HuH-7.5 (cell line): ENCODE results near the gene HIBCH.
"Not testable (repeated sequence)": the region's sequence is repeated elsewhere in the genome, so short reads cannot be mapped to it uniquely, and the experiment has no call there.

Experiments used
- DNase-seq: peaks from one replicate; pipeline ENCODE4 v3.0.0; 2011; ENCODE audit warnings: low spot score

Gene HIBCH

DNA sequence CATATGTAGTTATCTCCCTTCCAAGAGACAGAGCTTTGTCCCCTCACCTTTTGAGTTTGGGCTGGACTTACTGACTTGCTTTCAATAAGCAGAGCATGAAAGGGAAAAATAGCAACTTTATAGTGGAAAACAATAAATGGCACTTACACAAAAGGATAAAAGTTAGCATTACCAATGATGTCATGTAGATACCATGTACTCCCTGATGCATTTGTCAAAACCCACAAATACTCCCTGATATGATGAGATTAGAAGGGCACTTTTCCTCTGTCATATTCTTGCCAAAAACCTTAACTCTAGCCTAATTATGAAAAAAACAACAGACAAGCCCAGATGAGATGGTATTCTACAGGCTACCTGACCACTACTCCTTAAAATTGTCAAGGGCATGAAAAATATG is 16.0 kb downstream of the HIBCH start:
- no peak for DNase-seq

DNA sequence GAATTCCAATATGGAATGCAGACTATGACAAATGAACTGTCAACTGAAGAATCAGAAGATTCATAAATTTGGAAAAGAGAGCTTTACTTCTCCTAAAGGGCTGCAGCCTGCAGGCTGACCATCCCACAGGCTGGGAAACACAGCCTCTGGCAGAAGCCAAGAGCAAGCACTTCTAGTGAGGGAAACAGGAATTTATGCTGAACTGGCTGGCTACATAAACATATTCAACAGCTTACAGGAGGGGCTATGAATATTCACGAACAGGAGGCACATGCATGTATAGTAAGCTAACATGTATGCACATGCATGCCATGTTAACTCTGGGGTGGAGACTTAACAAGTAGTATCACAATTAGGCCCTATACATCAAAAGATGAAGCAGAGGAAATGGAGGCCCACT is 17.6 kb downstream of the HIBCH start:
- no peak for DNase-seq

DNA sequence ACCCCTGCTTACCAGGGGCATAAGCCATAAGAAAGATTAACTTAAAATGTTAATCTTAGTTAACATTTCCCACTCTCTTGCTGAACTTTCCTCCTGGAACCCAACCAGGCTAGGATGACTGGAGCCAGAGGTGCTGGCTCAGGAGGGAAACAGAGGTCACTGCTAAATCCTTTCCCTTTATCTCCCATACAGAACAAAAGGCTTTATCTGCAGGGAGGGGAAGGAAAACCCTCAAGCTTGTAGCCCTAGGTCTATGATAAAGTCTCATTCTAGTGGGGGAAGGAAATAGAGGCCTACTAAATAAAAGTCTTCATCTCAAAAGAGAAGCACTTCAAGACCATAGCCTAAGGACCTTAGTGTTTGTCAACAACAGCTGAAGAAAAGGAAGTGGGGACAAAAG is 18.6 kb downstream of the HIBCH start:
- no peak for DNase-seq

GRCh38 chr2:190297880-190298279 is 21.7 kb downstream of the HIBCH start:
- DNase-seq = not testable (repeated sequence)

- no peak for DNase-seq
Observed at GRCh38 chr2:190283783-190284182, 35.8 kb downstream of the HIBCH start.

DNA sequence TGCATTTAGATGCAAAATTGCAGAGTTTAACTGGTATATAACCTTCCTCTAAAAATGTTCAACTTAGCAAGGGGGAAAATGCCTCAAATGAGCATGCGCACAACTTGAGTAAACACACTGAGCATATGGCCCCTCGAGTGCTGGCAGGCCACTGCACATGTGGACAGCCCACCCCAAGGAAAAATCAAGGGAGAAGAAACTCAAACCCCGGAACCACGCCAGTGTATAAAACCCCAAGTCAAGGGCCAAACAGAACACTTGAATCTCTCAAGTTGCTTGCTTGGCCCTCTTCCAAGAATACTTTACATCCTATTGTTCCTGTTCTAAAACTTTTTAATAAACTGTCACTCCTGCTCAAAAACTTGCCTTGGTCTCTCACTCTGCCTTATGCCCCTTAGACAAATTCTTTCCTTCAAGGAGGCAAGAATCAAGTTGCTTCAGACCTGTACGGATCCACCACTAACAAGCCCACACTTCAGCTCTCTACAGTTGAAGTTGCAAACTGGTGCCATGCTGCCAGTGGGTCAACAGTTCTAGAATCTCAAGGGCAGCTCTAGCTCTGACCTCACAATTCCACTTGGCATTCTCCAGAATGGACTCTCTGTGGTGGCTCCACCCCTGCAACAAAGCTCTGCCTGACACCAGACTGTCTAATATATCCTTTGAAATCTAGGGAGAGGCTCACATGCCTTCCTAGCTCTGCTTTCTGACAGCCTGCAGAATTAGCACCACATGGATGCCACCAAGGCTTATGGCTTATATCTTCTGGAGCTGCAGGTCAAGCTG is 38.9 kb downstream of the HIBCH start:
- no peak for DNase-seq

DNA sequence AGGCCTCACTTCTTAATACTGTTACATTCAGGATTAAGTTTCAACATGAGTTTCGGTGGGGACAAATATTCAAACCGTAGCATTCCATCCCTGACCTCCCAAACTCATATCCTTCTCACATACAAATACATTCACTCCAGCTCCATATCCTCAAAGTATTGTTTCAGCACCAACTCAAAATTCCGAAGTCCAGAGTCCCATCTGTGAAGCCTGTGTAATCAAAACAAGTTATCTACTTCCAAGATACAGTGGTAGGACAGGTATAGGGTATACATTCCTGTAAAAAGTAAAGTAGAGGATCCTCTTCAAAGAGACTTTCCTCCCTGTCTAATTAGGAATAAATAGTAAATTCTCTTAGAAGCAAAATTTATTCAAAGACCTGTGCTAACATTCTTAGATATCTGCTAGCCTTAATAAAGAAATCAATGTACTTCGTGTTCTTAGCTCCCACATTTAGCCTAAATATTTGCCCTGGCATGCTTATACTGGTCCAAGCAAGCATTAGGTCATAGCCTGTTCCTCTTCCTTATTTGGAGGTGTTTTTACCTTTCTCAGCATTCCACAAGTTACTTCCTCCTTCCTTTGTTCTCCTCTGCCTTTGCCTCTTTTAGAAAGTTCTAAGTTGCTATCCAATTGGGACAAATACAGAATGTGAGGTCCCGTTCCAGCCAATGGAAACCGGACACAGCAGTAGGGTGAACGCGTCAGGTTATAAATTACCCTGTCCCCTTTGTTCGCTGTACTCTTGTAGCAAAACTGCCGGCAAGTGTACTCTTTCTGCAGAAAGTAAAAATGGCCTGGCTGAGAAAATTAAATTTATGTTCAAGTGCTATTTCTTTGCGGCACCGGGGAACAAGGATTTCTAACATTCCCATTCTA is 40.1 kb downstream of the HIBCH start:
- DNase-seq = not testable (repeated sequence)

DNA sequence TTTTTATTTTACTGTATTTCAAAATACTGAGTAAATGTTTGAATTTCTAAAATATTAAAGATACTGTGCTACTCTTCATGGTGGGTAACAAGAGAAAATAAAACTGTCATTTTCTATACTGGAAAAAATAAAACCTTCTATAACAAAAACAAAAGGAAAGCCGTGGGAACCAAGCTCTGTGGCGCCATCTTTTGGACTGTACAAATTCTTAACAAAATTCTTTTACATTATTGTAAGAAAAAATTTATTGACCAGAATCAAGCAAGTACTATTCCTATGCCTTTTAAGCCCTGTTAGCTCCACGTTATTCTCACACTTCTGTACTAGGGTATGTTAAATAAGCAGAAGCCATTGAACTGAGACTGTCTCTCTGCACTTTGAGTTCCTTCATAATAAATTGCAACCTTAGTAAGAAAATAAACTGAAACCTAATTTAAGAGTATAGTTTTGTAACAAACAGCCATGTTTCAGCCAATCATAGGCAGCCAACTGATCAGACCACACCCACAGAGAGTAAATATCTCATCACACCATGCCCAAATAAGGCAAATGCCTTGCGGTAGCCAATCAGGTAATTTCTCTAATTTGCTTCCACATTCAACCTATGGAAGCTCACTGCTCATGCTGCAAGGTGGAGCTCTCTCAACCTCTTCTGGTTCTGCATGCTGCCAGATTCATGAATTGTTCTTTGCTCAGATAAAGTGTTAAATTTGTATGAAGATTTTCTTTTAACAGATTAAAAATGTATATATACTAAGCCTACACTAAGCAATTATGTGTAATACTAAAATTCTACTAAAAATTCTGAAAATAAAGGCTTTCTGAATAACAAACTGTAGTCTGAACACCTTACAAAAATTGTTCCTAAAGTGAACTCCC is 42.2 kb downstream of the HIBCH start:
- DNase-seq = no peak

DNA sequence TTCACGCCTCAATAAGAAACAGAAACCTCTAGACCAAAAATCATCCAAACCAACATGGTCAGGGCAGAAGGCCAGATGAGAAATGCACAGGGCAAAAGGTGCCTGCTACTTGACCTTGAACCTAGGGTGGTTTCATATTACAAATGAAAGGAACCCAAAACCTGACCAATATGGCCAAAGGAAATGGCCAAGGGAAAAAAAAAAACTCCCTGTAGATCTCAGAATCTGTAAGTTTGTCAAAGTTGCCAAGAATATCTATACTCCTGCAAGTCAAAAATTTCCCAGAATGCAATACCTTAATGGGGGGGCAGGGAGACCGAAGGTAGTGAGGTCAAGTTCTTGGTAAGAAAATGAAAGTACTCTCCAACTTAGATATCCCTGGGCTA is 47.2 kb downstream of the HIBCH start:
- DNase-seq = no peak

GRCh38 chr2:190271783-190272456 is 47.7 kb downstream of the HIBCH start:
- no peak for DNase-seq

DNA sequence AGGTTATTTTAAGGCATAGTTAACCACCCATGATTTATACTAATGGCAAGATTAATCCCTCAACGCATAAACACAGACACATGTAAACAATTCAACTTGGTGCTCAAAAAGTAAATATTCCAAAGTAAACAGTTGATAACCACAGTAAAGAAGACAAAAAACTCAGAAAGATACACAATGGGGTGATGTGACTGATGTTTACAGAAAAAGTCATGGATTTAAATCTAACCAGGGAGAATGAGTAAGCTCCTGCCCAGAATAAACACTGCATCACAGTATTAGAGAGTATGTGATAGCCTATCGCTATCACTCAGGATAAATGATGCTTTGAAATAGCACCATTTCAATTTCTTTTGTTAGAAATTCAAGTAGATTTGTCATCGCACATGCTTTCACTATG is 49.3 kb downstream of the HIBCH start:
- no peak for DNase-seq

DNA sequence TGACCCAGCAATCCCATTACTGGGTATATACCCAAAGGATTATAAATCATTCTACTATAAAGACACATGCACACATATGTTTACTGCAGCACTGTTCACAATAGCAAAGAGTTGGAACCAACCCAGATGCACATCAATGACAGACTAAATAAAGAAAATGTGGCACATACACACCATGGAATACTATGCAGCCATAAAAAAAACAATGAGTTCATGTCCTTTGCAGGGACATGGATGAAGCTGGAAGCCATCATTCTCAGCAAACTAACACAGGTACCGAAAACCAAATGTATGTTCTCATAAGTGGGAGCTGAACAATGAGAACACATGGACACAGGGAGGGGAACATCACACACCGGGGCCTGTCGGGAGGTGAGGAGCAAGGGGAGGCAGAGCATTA is 49.9 kb downstream of the HIBCH start:
- not testable (repeated sequence) for DNase-seq

DNA sequence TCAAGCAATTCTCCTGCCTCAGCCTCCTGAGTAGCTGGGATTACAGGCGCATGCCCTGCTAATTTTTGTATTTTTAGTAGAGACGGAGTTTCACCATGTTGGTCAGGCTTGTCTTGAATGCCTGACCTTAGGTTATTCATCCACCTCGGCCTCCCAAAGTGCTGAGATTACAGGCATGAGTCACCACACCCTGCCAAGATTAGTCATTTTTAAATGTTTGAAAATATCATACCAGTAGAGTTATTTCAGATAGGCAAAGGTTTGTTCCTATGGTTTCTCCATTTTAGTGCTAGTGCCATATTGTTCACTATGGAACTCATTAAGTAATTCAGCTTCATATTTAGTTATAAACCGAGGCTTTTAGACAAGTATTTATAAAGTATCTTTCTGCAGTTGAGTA is 52.3 kb downstream of the HIBCH start:
- DNase-seq = no peak

- no peak for DNase-seq
Observed at GRCh38 chr2:190266314-190266713, 53.3 kb downstream of the HIBCH start.

DNA sequence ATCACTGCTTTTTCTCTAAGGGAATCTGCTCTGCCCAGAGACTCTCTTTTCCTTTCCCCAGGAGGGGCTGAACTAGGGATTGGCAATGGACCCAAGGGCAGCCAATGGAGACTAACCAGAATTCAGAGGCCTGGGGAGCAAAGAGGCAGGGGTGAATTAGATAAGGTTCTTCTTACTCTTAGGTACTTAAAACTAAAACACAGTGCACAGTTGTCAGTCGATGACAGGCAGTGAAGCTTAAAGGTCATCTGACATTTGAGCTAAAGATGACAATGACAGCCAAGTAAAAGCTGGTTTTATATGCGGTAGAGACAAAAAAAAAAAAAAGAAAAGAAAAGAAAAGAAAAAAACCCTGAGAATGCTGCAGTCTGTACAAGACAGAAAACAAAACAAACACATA is 57.8 kb downstream of the HIBCH start:
- DNase-seq = no peak

DNA sequence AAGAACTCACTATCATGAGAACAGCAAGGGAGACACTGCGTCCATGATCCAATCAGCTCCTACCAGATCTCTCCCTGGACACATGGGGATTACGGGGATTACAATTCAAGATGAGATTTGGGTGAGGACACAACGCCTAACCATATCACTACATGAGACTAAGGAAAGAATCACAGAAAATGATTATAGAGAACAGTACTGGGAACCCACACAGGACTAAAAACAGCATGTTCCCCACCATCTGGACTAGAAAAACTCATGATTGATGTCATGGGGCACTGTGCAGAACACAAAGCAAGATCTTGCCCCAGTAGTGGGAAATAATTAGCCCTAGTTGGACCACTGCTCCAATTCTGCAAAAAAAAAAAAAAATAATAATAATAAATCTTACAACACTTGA is 63.5 kb downstream of the HIBCH start:
- no peak for DNase-seq

GRCh38 chr2:190255676-190256075 is 64.0 kb downstream of the HIBCH start:
- DNase-seq = no peak

DNA sequence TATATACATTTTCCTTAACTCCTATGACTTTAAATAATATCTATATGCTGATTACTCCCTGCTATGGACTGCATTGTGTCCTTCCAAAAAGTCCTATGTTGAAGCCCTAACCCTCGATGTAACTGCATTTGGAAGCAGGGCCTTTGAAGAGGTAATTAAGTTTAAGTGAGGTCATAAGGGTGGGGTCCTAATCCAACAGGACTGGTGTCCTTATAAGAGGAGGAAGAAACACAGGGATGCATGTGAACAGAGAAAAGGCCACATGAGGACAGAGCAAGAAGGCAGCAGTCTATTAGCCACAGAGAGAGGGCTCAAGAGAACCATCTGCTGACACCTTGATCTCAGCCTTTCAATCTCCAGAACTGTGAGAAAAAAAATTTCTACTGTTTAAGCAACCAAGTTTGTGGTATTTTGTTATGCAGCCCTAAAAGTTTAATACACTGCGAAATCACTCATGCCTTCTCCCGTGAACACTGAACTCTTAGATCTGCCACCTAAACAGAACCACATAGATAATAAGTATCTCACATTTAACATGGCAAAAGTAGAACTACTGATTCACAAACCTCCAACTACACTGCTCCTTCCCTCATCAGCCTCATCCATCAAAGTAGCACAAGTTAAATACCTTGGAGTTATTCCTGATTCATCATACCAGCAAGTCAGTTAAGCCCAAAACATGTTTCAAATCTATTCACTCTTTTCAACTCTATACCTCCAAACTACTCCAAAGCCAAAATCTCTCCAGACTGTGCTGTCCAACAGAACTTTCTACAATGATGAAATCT is 65.4 kb downstream of the HIBCH start:
- DNase-seq = no peak

- no peak for DNase-seq
Observed at GRCh38 chr2:190250421-190250820, 69.2 kb downstream of the HIBCH start.

- DNase-seq = no peak
Observed at GRCh38 chr2:190235551-190236075, 84.0 kb downstream of the HIBCH start.

- DNase-seq = no peak
Observed at GRCh38 chr2:190235101-190235500, 84.5 kb downstream of the HIBCH start.
